Measurements from ENCODE around the gene DMD.

DMD gene

DNA sequence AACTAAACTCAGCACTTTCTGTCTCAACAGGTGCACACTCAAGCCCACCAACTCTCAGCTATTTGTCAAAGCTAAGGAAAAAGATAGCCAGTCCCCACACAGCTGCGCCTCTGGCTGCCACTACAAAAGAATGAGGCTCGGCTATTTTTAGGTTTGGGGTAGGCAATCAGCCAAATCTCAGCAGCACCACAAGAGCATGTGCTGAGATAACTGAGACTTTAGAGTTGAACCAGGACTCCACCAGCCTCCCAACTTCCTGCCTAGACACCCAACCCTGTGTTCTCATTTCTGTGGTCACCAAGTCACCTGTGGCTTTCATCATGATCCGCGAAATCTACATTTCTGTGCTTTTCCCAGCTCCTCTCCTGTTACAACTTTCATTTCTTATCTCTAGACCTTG is 28.0 kb downstream of the DMD start:
- no peak overlapping the region for H3K4me3 ChIP-seq (ENCODE audit: low read depth, low read length)
- TF ChIP-seq, protein P1, sequence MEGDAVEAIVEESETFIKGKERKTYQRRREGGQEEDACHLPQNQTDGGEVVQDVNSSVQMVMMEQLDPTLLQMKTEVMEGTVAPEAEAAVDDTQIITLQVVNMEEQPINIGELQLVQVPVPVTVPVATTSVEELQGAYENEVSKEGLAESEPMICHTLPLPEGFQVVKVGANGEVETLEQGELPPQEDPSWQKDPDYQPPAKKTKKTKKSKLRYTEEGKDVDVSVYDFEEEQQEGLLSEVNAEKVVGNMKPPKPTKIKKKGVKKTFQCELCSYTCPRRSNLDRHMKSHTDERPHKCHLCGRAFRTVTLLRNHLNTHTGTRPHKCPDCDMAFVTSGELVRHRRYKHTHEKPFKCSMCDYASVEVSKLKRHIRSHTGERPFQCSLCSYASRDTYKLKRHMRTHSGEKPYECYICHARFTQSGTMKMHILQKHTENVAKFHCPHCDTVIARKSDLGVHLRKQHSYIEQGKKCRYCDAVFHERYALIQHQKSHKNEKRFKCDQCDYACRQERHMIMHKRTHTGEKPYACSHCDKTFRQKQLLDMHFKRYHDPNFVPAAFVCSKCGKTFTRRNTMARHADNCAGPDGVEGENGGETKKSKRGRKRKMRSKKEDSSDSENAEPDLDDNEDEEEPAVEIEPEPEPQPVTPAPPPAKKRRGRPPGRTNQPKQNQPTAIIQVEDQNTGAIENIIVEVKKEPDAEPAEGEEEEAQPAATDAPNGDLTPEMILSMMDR (IDR thresholded peaks at IDR 0.05; ENCODE audit: low read depth, low read length) = no peak

DNA sequence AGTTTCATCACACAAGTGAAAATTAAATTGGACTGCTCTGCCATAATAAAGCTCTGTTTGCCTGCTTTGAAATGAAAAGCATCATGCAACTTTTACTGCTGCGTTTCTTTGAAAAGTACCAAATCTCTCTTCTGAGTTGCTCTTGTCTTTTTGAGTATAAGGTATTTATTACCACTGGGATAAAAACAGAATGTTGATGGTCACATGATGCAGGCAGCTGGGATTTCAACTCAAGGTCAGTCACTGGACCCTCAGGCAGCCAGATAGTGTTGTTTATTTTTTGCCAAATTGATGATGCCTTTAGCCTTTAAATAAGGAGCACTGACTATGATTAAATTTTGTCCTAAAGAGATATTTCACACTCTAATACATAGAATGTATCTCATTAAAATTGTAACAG is 32.7 kb downstream of the DMD start:
- H3K4me3 ChIP-seq (ENCODE audit: low read depth, low read length) = no peak overlapping the region
- TF ChIP-seq, protein P1 (IDR thresholded peaks at IDR 0.05; ENCODE audit: low read depth, low read length) = no peak

DNA sequence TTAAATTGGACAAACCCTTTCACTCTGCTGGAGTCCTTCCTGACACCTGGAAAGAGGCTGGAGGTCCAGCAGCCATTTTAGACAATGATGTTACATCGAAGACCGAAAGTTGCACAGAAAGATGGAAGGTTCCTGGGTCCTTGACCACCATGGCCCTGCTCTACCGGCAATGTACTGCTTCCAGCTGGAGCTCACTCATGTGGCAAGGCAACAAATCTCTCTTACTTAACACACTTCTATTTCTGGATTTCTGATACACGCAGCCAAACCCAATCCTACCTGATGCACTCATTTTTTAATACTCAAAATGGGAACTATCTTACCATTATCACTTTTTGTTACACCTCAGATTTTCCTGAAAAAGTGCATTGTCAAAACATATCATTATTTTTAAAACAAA is 33.1 kb downstream of the DMD start:
- H3K4me3 ChIP-seq (ENCODE audit: low read depth, low read length) = no peak overlapping the region
- TF ChIP-seq, protein P1 (IDR thresholded peaks at IDR 0.05; ENCODE audit: low read depth, low read length) = no peak

DNA sequence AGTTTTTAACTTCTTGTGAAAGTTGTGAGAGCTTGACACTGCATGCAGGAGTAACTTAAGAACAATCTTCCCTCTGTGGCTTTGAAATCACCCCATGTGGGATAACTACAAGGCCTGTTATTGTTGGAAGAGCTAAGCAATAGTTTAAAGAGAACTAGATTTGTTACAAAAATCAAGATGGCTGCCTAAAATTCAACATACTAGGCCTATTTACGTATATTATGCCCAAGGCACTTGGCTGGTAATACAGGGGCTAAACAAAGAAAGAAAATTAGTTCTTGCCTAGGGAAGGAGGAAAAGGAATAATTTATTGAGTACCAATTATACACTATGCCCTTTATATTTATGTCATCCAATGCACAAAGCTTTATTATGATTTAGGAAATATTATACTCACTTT is 36.1 kb downstream of the DMD start:
- H3K4me3 ChIP-seq (ENCODE audit: low read depth, low read length) = no peak overlapping the region
- TF ChIP-seq, protein P1 (IDR thresholded peaks at IDR 0.05; ENCODE audit: low read depth, low read length) = no peak

DNA sequence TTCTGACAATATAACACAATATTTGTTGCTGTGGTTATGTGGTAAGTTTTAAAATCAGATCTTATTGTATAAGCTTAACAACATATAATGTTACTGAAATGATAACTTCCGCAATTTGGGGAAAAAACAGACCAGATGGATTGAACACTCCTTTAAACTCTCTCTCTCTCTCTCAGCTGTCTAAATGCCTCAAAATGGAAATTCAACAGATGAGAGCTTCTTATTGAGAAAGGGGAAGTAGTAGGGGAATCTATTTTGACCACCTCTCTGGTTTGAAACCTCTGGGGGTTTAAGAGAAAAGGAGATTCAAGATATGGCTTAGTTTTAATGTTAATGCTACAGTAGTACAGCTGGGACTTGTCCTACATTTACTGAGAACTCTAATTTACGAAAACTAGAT is 40.3 kb downstream of the DMD start:
- no peak overlapping the region for H3K4me3 ChIP-seq (ENCODE audit: low read depth, low read length)
- TF ChIP-seq, protein P1 (IDR thresholded peaks at IDR 0.05; ENCODE audit: low read depth, low read length) = no peak

DNA sequence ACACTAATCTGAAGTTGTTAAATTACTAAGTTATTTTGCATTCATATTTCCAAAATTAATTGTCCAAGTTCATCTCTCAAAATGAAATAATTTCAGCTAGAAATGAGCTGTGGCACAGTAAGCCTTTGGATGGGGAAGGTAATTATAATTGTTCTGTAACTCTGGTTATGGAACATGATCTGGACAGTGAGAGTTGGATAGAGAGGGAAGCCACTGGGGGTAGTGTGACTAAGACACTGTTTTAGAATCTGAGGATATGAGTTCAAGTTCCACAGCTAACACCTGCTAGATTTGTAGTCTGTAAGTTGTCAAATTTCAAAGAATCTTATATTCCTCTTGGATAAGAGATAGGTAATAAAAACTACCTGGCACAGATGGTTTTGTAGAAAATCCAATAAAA is 49.5 kb downstream of the DMD start:
- TF ChIP-seq, protein P1 (IDR thresholded peaks at IDR 0.05; ENCODE audit: low read depth, low read length) = no peak
- H3K4me3 ChIP-seq (ENCODE audit: low read depth, low read length) = no peak overlapping the region

DNA sequence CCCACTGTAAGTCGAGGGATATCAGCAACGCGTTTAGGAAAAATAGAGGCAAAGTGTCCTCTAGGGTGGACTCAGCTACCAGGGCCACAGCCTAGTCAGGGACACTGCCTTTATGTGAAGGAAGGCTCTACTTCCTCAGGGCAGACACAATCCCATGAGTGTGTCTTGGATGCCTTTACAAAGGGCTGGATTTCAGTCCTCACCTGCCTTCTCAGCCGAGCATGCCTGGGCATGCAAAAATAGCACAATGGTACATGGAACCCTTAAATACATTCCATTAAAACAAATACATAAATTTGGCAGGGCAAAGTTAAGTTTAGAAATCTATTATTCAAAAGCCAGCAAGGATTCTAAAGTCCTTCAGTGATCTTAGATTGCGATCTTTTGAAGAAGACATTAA is 51.1 kb downstream of the DMD start:
- TF ChIP-seq, protein P1 (IDR thresholded peaks at IDR 0.05; ENCODE audit: low read depth, low read length) = no peak
- H3K4me3 ChIP-seq (ENCODE audit: low read depth, low read length) = no peak overlapping the region

All from WI38 (cell line).